GM18502 (cell line): Measurements from ENCODE around the gene DLG1.

Source experiments
- ATAC-seq: cut with Tn5 transposase; IDR thresholded peaks from one replicate; pipeline ENCODE4 v1.9.1; 2021; ENCODE audit warnings: mild to moderate bottlenecking; ENCODE audit not compliant: unreplicated experiment, poor library complexity

DLG1 gene

DNA sequence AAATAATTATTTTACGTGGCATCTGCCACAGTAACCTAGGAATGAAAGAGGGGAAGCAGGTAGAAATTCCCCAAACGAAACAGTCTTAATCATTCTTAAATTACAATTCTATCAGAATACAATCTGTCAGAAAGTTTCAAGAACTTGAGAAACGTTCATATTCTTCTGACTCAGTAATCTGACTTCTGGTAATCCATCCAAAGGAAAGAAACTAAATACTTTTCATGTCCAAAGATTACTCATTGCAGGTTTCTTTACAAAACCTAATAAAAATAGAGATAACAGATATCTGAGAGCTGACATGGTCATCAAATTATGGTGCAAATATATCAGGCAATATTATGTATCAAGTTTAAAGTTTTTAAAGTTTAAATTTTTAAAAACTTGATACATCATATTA lies 109.4 kb downstream of the DLG1 start:
- ATAC-seq, result no peak

DNA sequence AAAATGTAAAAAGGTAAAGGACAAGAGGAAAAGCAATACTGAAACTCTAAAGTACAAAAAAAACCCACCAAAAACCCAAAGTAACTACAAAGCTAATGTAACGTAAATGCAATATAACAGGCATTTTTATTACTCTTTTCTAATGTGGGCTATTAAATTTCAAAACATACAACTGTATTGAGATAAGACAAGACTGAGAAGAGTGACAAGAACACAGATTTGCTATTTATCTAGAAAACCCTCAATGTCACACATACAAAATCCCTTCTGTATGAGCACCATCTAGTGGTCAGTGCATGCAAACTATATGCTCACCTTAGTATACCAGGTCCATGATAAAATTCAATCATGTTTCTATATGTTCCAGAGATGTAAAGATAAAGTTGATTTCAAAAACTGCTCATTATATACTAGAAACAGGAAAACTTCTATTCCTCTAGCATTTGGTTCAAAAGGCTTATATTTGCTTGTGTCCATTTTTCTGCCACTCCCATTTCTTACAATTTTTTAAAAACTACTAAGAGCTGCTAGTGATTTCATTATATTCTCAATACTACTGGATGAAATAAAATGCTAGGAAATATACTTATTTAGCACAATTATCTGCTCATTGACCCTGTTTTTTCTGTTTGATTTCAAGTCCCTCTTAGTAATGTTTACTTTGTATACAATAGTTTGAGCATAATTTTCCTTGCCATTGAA lies 111.4 kb downstream of the DLG1 start:
- ATAC-seq, result peak; percentile 60

DNA sequence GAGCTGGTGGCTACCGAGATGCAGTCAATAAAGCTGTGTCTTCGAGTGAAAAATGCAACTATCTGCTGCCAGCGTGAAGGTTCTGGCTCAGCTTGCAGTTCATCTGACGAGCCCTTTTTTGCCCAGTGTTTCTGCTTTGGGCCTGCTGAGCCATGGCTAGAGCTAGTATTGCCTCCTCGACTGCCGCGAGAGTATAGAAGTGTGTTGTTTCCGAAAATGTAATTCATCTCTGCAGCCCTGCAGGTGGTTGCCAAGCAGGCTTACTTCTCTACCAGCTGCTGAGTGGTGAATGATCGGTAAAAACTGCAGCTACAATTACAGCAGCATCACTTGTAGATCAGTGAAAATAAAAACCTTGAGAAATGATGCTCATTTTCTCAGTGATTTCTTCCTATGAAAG lies 114.8 kb downstream of the DLG1 start:
- no peak for ATAC-seq

DNA sequence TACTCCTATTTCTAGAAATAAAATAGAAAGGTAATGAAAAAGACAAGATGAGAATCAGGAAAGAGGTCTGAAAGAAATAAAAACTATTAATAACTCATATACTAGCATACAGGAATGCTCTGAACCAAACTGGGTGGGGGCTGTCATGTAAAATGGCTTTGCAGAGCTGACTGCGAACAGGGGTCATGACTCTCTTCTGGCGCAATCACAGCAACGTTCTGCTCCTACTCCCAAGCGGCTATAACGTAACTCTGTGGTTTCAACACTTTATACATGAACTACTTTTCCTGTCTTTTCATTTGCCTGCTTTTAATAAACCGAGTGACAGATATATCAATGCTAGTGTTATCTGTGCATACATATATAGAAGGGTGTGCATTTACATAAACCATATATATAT lies 116.7 kb downstream of the DLG1 start:
- no peak for ATAC-seq

DNA sequence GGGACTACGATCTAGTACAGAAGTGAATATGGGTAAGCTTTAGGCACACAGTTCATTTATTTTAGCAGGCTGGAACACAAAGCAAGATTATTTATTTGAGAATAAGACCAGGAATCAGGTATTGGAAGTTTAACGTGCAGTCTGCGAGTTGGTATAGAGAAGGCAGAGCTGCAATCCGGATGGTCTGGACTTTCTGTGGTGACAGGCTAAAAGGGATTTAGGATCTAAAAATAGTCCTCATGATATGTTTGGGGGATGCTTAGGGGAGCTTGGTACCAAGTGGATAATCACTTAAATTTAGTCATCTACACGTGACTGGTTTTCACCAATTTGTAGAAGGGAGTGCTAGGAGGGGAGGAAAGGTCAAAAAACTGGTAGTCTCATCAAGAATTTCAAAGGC lies 119.4 kb downstream of the DLG1 start:
- no peak for ATAC-seq

DNA sequence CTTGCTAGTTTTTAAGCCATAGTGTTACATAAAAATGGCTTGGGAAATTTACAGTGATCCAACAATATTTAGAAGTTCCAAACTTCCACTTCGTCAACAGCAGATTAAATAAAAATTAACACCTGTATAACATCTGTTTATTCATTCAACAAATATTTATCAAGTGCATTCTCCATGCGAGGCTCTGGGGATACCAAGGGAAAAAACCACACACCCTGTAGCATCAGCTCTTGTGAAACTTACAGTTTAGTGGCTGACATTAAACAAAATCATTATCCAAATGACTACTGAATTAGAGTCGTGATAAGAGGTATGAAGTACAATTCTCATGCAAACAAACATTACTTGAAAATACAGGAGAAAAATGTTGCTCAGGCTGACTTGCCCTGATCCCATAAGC lies 122.9 kb downstream of the DLG1 start:
- ATAC-seq, result no peak

DNA sequence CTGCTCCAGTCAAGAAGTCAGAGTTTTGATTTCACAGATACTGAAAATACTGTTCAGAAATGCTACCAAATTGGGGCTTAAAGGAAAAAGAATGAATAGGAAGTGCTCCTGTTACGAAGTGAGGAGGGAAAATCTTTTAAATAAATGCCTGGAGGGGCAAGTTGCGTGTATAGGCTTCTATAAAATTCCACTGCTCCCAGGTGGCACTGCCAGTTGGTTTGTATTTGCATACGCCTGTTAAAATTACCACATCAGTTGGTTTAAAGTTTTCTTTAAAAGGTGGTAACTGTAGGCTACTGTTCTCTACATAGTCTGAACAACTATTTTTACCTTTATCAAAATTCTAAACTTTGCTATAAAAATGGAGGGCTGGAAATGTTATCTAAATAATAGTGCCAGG lies 123.5 kb downstream of the DLG1 start:
- no peak for ATAC-seq

DNA sequence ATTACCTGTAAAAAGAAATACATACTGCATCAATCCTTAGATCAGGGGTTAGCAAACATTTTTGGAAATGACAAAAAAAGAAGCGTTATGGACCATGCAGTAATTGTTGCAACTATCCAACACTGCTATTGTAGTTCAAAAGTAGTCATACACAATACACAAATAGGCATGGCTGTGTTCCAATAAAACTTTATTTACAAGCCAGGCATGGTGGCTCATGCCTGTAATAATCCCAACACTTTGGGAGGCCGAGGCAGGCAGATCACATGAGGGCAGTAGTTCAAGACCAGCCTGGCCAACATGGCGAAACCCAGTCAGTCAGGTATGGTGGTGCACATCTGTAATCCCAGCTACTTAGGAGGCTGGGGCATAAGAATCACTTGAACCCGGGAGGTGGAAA lies 124.8 kb downstream of the DLG1 start:
- ATAC-seq, result no peak

DNA sequence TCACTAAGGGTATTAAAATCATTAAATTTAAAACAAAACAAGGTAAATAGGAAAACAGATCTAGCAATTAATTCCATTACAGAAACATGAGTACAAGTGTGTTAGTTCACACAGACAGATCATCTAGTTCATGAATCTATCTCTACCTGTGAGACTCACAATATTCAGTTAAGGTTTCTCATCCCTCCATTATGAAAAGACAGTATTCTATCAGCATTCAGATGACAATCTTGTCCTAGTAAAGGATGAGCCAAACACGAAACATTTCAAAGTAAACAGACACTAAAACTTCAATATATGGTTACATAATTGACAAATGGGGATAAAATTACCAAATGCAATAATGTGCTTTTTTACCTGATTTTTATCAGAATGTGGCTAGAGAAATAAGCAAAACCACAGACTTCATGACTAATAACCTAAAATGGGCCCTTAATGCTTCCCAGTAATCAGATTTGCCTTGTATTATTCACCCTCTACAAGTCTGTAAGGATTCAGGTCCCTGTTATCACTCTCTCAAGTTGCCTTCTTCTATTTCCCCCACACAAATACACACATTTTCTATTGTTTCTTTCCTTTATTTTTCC lies 126.8 kb downstream of the DLG1 start:
- no peak for ATAC-seq

DNA sequence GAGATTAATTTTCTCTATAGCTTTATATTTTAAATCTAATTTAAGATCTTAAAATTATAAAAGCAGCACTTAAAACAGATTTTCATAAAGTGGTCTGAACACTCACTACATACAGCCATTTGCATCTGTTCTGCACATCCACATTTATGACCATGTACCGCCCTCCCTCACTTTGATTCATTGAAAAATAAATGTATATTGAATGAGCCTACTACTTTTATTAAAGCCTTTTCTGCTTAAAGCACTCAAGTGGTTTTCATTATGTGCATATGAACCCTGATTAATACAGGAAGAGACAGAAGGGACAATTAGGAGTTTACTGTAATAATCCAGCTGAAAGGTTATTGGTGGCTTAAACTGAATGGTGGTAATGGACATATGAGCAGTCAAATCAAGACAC lies 129.4 kb downstream of the DLG1 start:
- ATAC-seq, result no peak

DNA sequence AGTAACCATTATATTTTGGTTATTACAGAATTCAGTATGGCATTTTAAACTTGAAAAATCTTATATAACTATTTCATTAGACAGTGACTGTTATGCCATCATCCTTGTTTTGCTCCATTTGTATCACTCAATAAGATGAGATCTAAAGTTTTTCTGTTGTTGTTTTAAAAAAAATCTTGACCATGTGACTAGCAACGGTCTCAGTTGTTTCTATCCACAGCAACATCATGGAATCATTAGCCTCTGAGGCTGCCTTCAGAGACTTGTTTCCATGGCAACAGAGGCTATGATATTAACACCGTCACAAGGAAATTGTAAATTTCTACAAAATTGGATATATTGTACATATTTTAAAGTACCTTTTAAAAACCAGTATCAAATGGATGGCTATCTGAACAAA lies 129.8 kb downstream of the DLG1 start:
- no peak for ATAC-seq

DNA sequence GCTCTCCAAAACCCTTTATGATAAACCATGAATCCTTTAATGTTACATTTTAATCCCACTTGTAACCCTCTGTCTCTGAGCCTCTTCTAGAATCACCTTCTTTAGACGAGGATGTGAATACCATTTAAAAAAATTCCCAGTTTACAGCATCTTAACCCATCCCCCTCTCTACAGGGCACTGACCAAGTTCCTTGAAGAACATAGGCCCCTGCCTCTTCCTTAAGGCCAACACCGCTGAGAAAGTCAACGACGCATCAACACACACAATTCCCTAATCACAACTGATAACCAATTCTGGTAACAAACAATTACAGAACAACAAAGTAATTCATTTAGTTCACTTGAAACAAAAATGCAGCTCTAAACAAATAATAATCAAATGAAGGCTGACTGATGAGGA lies 130.3 kb downstream of the DLG1 start:
- no peak for ATAC-seq

DNA sequence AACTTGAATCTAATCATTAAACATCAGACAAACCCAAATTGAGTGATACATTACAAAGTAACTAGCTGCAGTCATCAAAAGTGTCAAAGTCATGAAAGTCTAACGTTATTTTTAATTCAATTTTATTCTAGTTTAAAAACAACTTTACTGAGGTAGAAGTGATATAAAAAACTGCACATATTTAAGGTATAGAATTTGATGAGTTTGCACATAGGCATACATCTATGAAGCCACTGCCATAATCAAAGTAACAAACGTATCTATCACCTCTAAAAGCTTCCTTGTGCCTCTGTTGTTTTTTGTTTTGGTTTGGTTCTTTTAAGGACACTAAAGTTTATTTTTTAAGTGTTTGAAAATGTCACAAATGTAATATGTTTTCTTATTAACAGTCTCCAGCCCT lies 130.9 kb downstream of the DLG1 start:
- no peak for ATAC-seq

DNA sequence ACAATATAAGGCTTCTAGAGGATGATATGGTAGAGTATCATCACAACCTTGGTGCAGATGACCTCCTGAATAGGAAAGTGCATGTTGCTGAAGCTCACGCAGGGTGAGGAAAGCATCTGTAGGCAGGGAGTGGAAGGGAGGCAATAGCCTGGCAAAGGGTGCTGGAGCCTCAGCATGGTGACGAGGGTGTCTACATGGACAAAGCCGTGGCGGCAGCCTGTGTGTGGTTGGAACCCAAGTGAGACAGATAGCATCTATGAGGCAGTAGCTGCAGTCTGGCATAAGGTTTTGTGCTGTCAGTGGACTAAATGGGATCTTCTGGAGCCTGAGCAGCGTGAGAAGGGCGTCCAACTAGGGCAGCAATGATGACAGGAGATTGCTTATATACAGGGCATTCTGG lies 132.5 kb downstream of the DLG1 start:
- ATAC-seq, result no peak

DNA sequence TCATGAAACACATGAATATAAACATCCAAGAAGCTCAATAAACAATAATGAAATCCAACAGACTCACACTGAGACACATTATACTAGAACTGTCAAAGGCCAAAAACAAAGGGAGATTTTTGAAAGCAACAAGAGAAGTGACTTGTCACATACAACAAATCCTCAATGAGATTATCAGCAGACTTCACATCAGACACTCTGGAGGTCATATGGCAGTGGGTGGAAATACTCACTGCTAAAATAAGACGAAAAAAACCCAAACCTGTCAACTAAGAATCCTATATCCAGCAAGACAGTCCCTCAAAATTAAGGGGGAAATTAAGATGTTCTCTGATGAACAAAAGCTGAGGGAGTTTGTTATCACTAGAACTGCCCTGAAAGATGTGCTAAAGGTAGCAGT lies 143.4 kb downstream of the DLG1 start:
- no peak for ATAC-seq

DNA sequence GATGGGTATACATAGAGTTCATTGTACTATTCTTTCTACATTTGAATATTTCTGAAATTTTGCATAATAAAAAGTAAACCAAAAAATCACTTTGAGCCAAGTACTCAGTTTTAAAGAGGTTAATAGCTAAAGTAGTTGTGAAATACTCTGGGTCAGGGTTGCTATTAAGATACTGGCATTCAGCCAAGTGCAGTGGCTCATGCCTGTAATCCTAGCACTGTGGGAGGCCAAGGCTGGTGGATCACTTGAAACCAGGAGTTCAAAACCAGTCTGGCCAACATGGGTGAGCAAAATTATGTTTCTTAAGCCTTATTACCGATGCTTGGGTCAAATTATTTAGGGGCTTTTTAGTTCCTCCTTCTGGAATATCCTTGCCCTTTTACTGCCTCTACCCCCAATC lies 146.8 kb downstream of the DLG1 start:
- ATAC-seq, result no peak

DNA sequence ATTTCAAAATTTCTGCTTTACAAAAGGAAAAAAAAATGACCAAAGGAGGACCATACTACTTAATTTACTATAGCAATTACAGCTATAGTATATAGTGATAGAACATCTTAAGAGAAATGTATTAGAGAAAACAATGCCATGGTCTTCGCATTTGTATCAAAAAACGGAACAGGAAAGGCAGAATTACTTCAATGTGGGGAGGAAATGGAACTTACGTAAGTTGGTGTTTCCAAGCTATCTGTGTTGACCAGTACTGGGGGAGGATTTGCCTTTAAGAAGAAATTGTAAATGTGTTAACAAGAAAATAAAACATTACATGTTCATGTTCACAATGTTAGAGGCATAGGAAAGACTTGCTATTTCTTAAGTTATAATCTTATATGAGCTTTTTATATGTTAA lies 148.9 kb downstream of the DLG1 start:
- ATAC-seq, result no peak

DNA sequence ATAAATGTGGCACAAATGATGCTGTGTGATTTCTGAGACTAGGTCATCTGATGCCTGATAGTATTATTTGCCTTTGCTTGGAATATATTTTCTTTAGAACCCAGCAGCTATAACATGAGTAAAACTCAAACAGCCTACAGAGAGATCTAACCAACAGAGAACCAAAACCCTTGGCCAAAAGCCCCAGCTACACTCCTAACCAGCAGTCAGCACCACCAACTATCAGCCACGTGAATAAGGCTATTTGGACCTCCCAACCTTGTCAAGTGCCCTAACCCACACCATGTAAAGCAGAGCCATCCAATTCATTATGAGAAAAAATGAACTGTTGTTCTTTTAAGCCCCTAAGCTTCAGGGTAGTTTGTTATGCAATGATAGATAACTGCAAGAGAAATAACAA lies 154.2 kb downstream of the DLG1 start:
- no peak for ATAC-seq

DNA sequence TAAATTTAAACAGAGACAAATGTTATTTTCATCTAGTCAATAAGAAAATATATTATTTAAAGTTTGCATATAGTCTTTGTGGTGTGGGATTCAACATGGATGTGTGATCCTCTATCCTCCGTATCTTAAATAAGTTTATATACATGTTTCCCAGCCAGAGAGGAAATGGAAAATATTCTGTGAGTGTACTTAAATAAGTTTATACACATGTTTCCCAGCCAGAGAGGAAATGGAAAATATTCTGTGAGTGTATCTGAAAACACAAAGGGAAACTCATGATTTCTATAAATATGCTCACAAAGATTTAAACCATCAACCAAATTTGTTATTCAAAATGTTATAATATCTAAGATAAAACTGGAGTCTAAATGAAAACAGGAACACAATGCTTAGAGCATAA lies 158.8 kb downstream of the DLG1 start:
- ATAC-seq, result no peak

DNA sequence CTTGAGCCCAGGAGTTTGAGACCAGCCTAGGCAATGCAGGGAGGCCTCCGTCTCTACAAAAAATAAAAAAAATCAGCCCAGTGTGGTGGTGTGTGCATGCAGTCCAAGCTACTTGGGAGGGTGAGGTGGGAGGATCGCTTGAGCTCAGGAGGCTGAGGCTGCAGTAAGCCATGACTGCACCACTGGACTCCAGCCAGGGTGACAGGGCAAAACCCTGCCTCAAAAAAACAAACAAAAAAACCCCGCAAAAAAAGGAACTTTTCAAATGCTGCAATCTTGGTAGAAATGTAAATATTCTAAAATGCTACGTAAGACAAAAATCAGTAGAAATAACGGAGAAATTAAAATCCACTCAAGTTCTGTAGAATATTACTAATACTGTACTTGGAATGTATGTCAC lies 160.7 kb downstream of the DLG1 start:
- no peak for ATAC-seq

DNA sequence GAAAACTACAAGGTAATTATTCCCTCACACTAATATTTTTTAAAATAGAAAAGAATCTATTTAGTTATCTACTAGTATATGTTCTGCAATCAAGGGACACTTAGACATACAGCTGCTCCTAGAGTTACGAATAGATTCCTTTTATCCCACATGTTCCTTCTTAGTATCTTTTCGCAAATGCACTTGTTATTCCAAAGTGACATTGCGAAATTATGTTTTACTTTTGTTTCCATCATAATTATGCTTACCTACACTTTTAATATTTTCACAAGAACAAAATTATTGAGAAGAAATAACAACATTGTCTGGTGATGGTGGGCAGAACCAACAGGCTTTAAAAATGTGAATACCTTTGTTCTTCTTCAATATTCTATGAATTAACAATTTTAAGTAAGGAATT lies 161.7 kb downstream of the DLG1 start:
- ATAC-seq, result no peak

DNA sequence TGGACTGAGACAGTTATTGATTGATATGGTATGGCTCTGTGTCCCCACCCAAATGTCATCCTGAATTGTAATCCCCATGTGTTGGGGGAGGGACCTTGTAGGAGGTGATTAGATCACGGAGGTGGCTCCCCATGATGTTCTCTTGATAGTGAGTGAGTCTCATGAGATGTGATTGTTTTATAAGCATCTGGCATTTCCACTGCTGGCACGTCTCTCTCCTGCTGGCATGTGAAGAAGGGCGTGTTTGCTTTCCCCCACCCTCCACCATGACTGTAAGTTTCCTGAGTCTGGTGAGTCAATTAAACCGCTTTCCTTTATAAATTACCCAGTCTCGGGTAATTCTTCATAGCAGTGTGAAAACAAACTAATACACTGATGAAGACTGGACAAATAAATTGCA lies 163.2 kb downstream of the DLG1 start:
- ATAC-seq, result no peak
